Endothelial cell of umbilical vein (primary cell): ENCODE data around the gene NGFR. TPM values are rescaled to one million over a fixed set of nuclear protein-coding genes. Genes with fewer than 3 reads are reported as not detected.

ENCODE experiments used
- BruUV-seq: library from RNA; stranded (reverse); fragments of 400-500 nt; replicated peaks from 2 replicates; lab custom pipeline; 2021; lab: Mats Ljungman, UMichigan
- CTCF ChIA-PET: fragments of 300-600, 350-600 bp; sonication (Branson Sonifier 250); formaldehyde crosslinking; loops from one replicate; lab custom pipeline; 2021; ENCODE audit warnings: antibody characterized with exemption, inconsistent platforms; lab: Charles Lee
- POLR2A ChIA-PET: fragments of 300-600, 350-600 bp; sonication (Branson Sonifier 250); formaldehyde crosslinking; loops from one replicate; lab custom pipeline; 2021; ENCODE audit warnings: antibody characterized with exemption, inconsistent platforms; lab: Charles Lee
- DNase-seq: peaks from one replicate; pipeline ENCODE4 v3.0.0-alpha.2; 2011; ENCODE audit warnings: low read depth, low spot score
- FAIRE-seq: peaks from 2 replicates; lab custom pipeline; 2011; peaks lifted over from hg19 to GRCh38; lab: Jason Lieb, UNC
- H2AFZ ChIP-seq: 2 replicates; pipeline ENCODE4 v1.6.0; 2012; ENCODE audit warnings: low read depth, low read length, control low read depth, inconsistent platforms
- H3K27ac ChIP-seq: 2 replicates; pipeline ENCODE4 v1.5.1; 2011; ENCODE audit warnings: low read depth, mild to moderate bottlenecking, control low read depth, low read length, moderate library complexity; ENCODE audit not compliant: insufficient read depth
- H3K27me3 ChIP-seq, 2 experiments: 2 replicates each; pipeline versions ENCODE4 v1.6.0 to v1.6.1; 2011; ENCODE audit warnings: low read length in 2 of 2, mixed read lengths in 1 of 2; ENCODE audit not compliant: control insufficient read depth in 2 of 2, insufficient read depth in 2 of 2
- H3K36me3 ChIP-seq, 2 experiments: 2 replicates in 1 of 2; 3 replicates in 1 of 2; pipeline ENCODE4 v1.5.1; 2011; ENCODE audit warnings: low read length in 2 of 2, mild to moderate bottlenecking in 1 of 2, moderate library complexity in 1 of 2; ENCODE audit not compliant: control insufficient read depth in 2 of 2, insufficient read depth in 2 of 2; ENCODE audit errors: extremely low read depth in 1 of 2
- H3K4me1 ChIP-seq: 3 replicates; pipeline ENCODE4 v1.5.1; 2011; ENCODE audit warnings: mild to moderate bottlenecking, low read length; ENCODE audit not compliant: control insufficient read depth, insufficient read depth; ENCODE audit errors: extremely low read depth
- H3K4me2 ChIP-seq: 2 replicates; pipeline ENCODE4 v1.6.1; 2011; ENCODE audit warnings: low read length, control low read depth, mixed read lengths; ENCODE audit not compliant: insufficient read depth
- H3K4me3 ChIP-seq, 3 experiments: fragments of 200-600 bp in 1 of 3; sonication (generic), shearing (Covaris generic) in 1 of 3; replicated peaks in 1 of 3; 2 replicates each; pipeline ENCODE4 v1.5.1; 2011 to 2016; ENCODE audit warnings: control low read depth in 3 of 3, low read length in 3 of 3, mild to moderate bottlenecking in 2 of 3, inconsistent platforms in 1 of 3, low read depth in 1 of 3, moderate library complexity in 1 of 3; ENCODE audit not compliant: insufficient read depth in 1 of 3
- H3K79me2 ChIP-seq: 2 replicates; pipeline ENCODE4 v1.6.0; 2012; ENCODE audit warnings: low read length, inconsistent platforms; ENCODE audit not compliant: control insufficient read depth, insufficient read depth
- H3K9ac ChIP-seq: replicated peaks from 2 replicates; pipeline ENCODE3; 2011; ENCODE audit warnings: low read length, control low read depth; ENCODE audit not compliant: insufficient read depth; ENCODE audit errors: extremely low read depth
- H3K9me1 ChIP-seq: replicated peaks from 3 replicates; pipeline ENCODE4 v1.6.0; 2011; ENCODE audit warnings: mild to moderate bottlenecking, low read length; ENCODE audit not compliant: control insufficient read depth, insufficient read depth; ENCODE audit errors: extremely low read depth
- H3K9me3 ChIP-seq: replicated peaks from 2 replicates; pipeline ENCODE4 v1.5.1; 2012; ENCODE audit warnings: low read length, inconsistent platforms; ENCODE audit not compliant: control insufficient read depth, insufficient read depth
- H4K20me1 ChIP-seq: replicated peaks from 2 replicates; pipeline ENCODE3; 2011; ENCODE audit warnings: mild to moderate bottlenecking, low read length; ENCODE audit not compliant: control insufficient read depth, insufficient read depth; ENCODE audit errors: extremely low read depth
- EZH2 ChIP-seq: IDR thresholded peaks from 2 replicates; pipeline ENCODE4 v1.6.1; 2012; ENCODE audit warnings: borderline replicate concordance, low read depth, mild to moderate bottlenecking, moderate library complexity, low read length, inconsistent platforms; ENCODE audit not compliant: severe bottlenecking
- FOS ChIP-seq: IDR thresholded peaks from 2 replicates; pipeline ENCODE4 v1.6.1; 2011; ENCODE audit warnings: mild to moderate bottlenecking, low read length, moderate library complexity, borderline replicate concordance; ENCODE audit not compliant: insufficient read depth
- GATA2 ChIP-seq: IDR thresholded peaks from 2 replicates; pipeline ENCODE4 v1.7.0; 2011; ENCODE audit warnings: low read depth, mild to moderate bottlenecking, moderate library complexity, mixed read lengths, low read length; ENCODE audit not compliant: insufficient read length, insufficient read depth
- JUN ChIP-seq: IDR thresholded peaks from 2 replicates; pipeline ENCODE4 v1.6.1; 2011; ENCODE audit warnings: borderline replicate concordance, low read depth; ENCODE audit not compliant: insufficient read length, insufficient read depth
- MAX ChIP-seq: IDR thresholded peaks from 2 replicates; pipeline ENCODE4 v1.6.1; 2011; ENCODE audit not compliant: insufficient read depth, insufficient read length
- MYC ChIP-seq: IDR thresholded peaks from one replicate; pipeline ENCODE4 v1.6.1; 2011; ENCODE audit warnings: mild to moderate bottlenecking, low read depth, low read length
- POLR2A ChIP-seq: IDR thresholded peaks from 2 replicates; pipeline ENCODE4 v1.6.1; 2012; ENCODE audit warnings: low read depth, mild to moderate bottlenecking, control low read depth, low read length
- POLR2AphosphoS5 ChIP-seq: IDR thresholded peaks from 2 replicates; pipeline ENCODE4 v1.6.1; 2012; ENCODE audit warnings: low read depth, mild to moderate bottlenecking, control low read depth, low read length, moderate library complexity; ENCODE audit not compliant: insufficient read depth
- dilution Hi-C: fragments of 300-500 bp; cut with MboI; formaldehyde crosslinking; loops from one replicate; pipeline ENCODE4 v1.15.0; 2019; ENCODE audit warnings: low sequenced_read_pairs; ENCODE audit not compliant: extremely low pct_ligation_motif_present
- intact Hi-C: fragments of 100-400 bp; cut with micrococcal nuclease; formaldehyde crosslinking; loops from one replicate; pipeline ENCODE4 v1.10.0; 2022
- polyA plus RNA-seq, 4 experiments: library from polyadenylated mRNA; depleted of rRNA in 3 of 4; stranded (reverse) in 3 of 4; unstranded in 1 of 4; fragments of >200 nt; gene quantifications; 2 replicates each; pipeline versions ENCODE4 v1.2.1 to v1.2.3, GENCODE V29; 2011 to 2012; ENCODE audit warnings: missing spikeins in 1 of 4
- total RNA-seq: library from RNA; stranded (reverse); gene quantifications from 2 replicates; pipeline ENCODE4 v1.2.3, GENCODE V29; 2021
- TF ChIP-seq, protein P1 (sequence below), 2 donors: IDR thresholded peaks; 1 replicate in 1 of 2; 2 replicates in 1 of 2; pipeline ENCODE4 v1.5.1; 2011; ENCODE audit warnings: low read length in 2 of 2, mild to moderate bottlenecking in 2 of 2, moderate library complexity in 2 of 2, control low read depth in 1 of 2, inconsistent platforms in 1 of 2, low read depth in 1 of 2; ENCODE audit not compliant: insufficient read depth in 1 of 2; ENCODE audit errors: extremely low read depth in 1 of 2

NGFR gene
- total and polyA plus RNA-seq, 2 donors (not counting 3 experiments of a cell fraction or from before 2014, with no cell fraction given): not detected

GRCh38 chr17:49508866-49509587, 13.9 kb downstream of the NGFR start:
- Histone ChIP-seq H4K20me1 (no peaks in the 10 kb centered on the region), H2AFZ (no peak overlapping the region), H3K9me1 (no peaks in the 10 kb centered on the region), H3K4me1 (no peaks in the 10 kb centered on the region), H3K79me2 (no peaks in the 10 kb centered on the region), H3K4me3 (no peak overlapping the region), H3K9me3 (no peaks in the 10 kb centered on the region), H3K9ac (no peak overlapping the region), H3K27me3 (peaks cover 9 to 10% of the 10 kb centered on the region in 2 experiments), H3K27ac (no peak overlapping the region), H3K36me3 (no peaks in the 10 kb centered on the region), H3K4me2 (no peak overlapping the region)
- DNase-seq (no peak), FAIRE-seq (no peak)
- ChIA-PET POLR2A (no interaction called here), CTCF (interaction anchor here (1.3 to 5.3 kb wide), 5 partner anchors 12 to 73 kb away, joined by 4 to 30 read pairs (median 7); no protein-coding TSS in a partner anchor)
- dilution Hi-C loops (no loop called here), intact Hi-C loops (no loop called here)
- no TSS peak for BruUV-seq
- no peak for TF ChIP-seq GATA2
- TF ChIP-seq, protein P1, sequence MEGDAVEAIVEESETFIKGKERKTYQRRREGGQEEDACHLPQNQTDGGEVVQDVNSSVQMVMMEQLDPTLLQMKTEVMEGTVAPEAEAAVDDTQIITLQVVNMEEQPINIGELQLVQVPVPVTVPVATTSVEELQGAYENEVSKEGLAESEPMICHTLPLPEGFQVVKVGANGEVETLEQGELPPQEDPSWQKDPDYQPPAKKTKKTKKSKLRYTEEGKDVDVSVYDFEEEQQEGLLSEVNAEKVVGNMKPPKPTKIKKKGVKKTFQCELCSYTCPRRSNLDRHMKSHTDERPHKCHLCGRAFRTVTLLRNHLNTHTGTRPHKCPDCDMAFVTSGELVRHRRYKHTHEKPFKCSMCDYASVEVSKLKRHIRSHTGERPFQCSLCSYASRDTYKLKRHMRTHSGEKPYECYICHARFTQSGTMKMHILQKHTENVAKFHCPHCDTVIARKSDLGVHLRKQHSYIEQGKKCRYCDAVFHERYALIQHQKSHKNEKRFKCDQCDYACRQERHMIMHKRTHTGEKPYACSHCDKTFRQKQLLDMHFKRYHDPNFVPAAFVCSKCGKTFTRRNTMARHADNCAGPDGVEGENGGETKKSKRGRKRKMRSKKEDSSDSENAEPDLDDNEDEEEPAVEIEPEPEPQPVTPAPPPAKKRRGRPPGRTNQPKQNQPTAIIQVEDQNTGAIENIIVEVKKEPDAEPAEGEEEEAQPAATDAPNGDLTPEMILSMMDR (IDR thresholded peaks at IDR 0.05; ENCODE audit: extremely low read depth in 1 of 2, insufficient read depth in 1 of 2, low read depth in 1 of 2, low read length in 2 of 2): no peak
- TF ChIP-seq FOS: no peak
- no peak for TF ChIP-seq EZH2
- no peak for TF ChIP-seq POLR2A
- no peak for TF ChIP-seq MAX
- no peak for TF ChIP-seq POLR2AphosphoS5
- TF ChIP-seq JUN: no peak
- no peak for TF ChIP-seq MYC
